ENCODE measurements around the gene HPD. TPM values are rescaled to one million over a fixed set of nuclear protein-coding genes. Genes with fewer than 3 reads are reported as not detected.
"Not testable (repeated sequence)": the region's sequence is repeated elsewhere in the genome, so short reads cannot be mapped to it uniquely, and the experiment has no call there.

HPD gene
- total RNA-seq, 1 donor from 2014 or later = 0.16 TPM

DNA sequence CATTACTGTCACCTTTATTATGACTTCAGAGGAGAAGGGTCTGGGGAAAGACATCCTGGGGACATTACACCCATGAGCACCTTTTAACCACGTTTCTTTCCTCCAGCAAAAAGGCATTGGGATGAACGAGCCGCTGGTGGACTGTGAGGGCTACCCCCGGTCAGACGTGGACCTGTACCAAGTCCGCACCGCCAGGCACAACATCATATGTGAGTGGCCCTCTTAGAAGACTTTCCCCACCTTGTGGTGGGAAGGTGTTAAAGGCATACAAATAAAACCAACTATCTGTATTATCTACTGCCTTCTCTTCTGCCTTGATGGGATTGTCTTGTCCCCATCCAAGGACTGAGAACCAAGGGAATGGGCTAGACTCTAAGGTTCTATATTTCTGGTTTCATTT, 36.0 kb upstream of the HPD start:
- H3K4me3 Mint-ChIP-seq = no peak overlapping the region
- H3K27ac Mint-ChIP-seq = no peak overlapping the region
- H3K4me1 Mint-ChIP-seq = peaks cover 14% of the 10 kb centered on the region
- H3K36me3 Mint-ChIP-seq = peaks cover 18% of the 10 kb centered on the region
- no peak for DNase-seq (ENCODE audit: low spot score in 2 of 2, unreplicated experiment in 2 of 2)
- TF ChIP-seq, protein P1, sequence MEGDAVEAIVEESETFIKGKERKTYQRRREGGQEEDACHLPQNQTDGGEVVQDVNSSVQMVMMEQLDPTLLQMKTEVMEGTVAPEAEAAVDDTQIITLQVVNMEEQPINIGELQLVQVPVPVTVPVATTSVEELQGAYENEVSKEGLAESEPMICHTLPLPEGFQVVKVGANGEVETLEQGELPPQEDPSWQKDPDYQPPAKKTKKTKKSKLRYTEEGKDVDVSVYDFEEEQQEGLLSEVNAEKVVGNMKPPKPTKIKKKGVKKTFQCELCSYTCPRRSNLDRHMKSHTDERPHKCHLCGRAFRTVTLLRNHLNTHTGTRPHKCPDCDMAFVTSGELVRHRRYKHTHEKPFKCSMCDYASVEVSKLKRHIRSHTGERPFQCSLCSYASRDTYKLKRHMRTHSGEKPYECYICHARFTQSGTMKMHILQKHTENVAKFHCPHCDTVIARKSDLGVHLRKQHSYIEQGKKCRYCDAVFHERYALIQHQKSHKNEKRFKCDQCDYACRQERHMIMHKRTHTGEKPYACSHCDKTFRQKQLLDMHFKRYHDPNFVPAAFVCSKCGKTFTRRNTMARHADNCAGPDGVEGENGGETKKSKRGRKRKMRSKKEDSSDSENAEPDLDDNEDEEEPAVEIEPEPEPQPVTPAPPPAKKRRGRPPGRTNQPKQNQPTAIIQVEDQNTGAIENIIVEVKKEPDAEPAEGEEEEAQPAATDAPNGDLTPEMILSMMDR (IDR thresholded peaks at IDR 0.05; ENCODE audit: unreplicated experiment) = no peak
- H3K9me3 Mint-ChIP-seq = no peaks in the 10 kb centered on the region
- no peaks in the 10 kb centered on the region for H3K27me3 Mint-ChIP-seq (ENCODE audit: low read depth)

GRCh38 chr12:121893961-121894460, 35.4 kb upstream of the HPD start:
- Mint-ChIP-seq H3K9me3 (no peaks in the 10 kb centered on the region), H3K36me3 (peaks cover 13% of the 10 kb centered on the region), H3K4me1 (peaks cover 20% of the 10 kb centered on the region), H3K27ac (peak overlapping the region; percentile 92), H3K4me3 (no peak overlapping the region), H3K27me3 (ENCODE audit: low read depth) (no peaks in the 10 kb centered on the region)
- TF ChIP-seq, protein P1 (IDR thresholded peaks at IDR 0.05; ENCODE audit: unreplicated experiment) = no peak
- no peak for DNase-seq (ENCODE audit: low spot score in 2 of 2, unreplicated experiment in 2 of 2)

DNA sequence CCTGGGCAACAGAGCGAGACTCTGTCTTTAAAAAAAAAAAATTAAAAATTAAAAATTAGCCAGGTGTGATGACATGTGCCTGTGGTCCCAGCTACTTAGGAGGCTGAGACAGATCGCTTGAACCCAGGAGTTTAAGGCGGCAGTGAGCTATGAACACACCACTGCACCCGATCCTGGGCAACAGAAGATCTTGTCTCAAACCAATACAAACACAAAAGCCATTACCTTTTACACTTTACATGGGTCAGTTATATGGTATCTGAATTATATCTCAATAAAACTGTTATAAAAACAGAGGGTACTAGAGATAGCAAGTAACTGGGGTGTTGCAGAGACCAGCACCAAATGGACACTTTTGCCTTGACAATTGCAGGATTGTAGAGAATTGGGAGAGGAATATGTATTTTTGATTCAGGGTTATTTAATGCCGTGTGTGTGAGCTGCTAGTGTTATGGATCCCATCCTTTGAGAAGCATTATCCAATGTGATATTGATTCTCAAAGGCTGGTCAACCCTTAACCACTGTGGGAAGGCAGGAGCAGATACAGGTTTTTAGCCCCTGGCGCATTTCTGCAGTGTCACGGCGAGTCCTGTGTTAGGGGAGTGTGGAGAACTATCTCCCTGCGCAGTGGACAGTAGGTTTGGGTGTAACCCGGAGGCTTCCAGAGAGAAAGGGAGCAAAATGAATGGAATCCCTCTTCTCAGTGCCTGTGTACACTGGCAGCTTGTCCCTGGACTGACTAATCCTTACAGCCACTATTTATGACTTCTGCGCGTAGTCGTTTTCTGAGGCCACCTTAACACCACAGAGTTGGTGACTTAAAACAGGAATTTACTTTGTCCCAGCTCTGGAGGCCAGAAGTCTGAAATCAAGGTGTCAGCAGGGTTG, 34.3 kb upstream of the HPD start:
- H3K4me1 Mint-ChIP-seq = peaks cover 27% of the 10 kb centered on the region
- DNase-seq (ENCODE audit: low spot score in 2 of 2, unreplicated experiment in 2 of 2) = no peak
- H3K36me3 Mint-ChIP-seq = peaks cover 12% of the 10 kb centered on the region
- TF ChIP-seq, protein P1 (IDR thresholded peaks at IDR 0.05; ENCODE audit: unreplicated experiment) = no peak
- peak overlapping the region; percentile 43 for H3K27ac Mint-ChIP-seq
- H3K9me3 Mint-ChIP-seq = no peaks in the 10 kb centered on the region
- no peaks in the 10 kb centered on the region for H3K27me3 Mint-ChIP-seq (ENCODE audit: low read depth)
- no peak overlapping the region for H3K4me3 Mint-ChIP-seq

- DNase-seq (ENCODE audit: low spot score in 2 of 2, unreplicated experiment in 2 of 2); H3K9me3 Mint-ChIP-seq; H3K27me3 Mint-ChIP-seq (ENCODE audit: low read depth); H3K36me3 Mint-ChIP-seq: not testable (repeated sequence)
- Mint-ChIP-seq H3K27ac (peak overlapping the region; percentile 99), H3K4me3 (peak overlapping the region; percentile 95), H3K4me1 (peaks cover 27% of the 10 kb centered on the region)
These were observed 31.0 kb upstream of the HPD start for GRCh38 chr12:121889661-121890060.

DNA sequence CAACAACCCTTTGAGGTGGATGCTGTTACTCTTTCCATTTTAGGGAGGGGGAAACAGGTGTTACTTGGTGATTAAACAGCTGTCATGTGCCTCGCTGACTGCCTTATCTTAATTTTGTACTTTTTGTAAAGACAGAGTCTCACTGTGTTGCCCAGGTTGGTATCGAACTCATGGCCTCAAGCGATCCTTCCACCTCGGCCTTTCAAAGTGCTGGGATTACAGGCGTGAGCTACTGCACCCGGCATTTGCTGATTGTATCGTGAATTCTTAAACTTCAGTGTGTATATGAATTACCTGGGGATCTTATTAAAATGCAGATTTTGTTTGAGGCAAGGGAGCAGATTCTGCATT, 30.6 kb upstream of the HPD start:
- Mint-ChIP-seq H3K4me3 (peak overlapping the region; percentile 95), H3K27me3 (ENCODE audit: low read depth) (peaks cover 5% of the 10 kb centered on the region), H3K9me3 (no peaks in the 10 kb centered on the region), H3K27ac (peak overlapping the region; percentile 99), H3K4me1 (peaks cover 26% of the 10 kb centered on the region), H3K36me3 (peaks cover 4% of the 10 kb centered on the region)
- TF ChIP-seq, protein P1 (IDR thresholded peaks at IDR 0.05; ENCODE audit: unreplicated experiment) = no peak
- DNase-seq (ENCODE audit: low spot score in 2 of 2, unreplicated experiment in 2 of 2) = no peak

- H3K36me3 Mint-ChIP-seq = peaks cover 4% of the 10 kb centered on the region
These were observed 30.0 kb upstream of the HPD start, which contains the start of gene PSMD9 for GRCh38 chr12:121888478-121889273. Gene PSMD9 (plus strand): TSS chr12:121888790. CDS start chr12:121888857, 67 bp downstream.

More at GRCh38 chr12:121888478-121889273, 30.0 kb upstream of the HPD start, which contains the start of gene PSMD9:
- H3K9me3 Mint-ChIP-seq = no peaks in the 10 kb centered on the region
- H3K4me1 Mint-ChIP-seq = peaks cover 21% of the 10 kb centered on the region
- peak within 1 kb of the TSS; percentile 95 for H3K4me3 Mint-ChIP-seq
- H3K27me3 Mint-ChIP-seq (ENCODE audit: low read depth) = peaks cover 5% of the 10 kb centered on the region
- peak within 1 kb of the TSS; percentile 99 for H3K27ac Mint-ChIP-seq
- TF ChIP-seq, protein P1 (IDR thresholded peaks at IDR 0.05; ENCODE audit: unreplicated experiment) = no peak
- peak; percentile 93 to 95 for DNase-seq (ENCODE audit: low spot score in 2 of 2, unreplicated experiment in 2 of 2)
